Activated naive CD8-positive, alpha-beta T cell (primary cell): ENCODE data around the gene MRI1.

Source experiments
- H3K27ac Mint-ChIP-seq: one replicate; pipeline ENCODE4 v1.8.0; 2021; ENCODE audit warnings: mixed read lengths
- H3K27me3 Mint-ChIP-seq: one replicate; pipeline ENCODE4 v1.8.0; 2021; ENCODE audit warnings: mixed read lengths
- H3K36me3 Mint-ChIP-seq: one replicate; pipeline ENCODE4 v1.8.0; 2021; ENCODE audit warnings: mixed read lengths
- H3K4me1 Mint-ChIP-seq: one replicate; pipeline ENCODE4 v1.8.0; 2021; ENCODE audit warnings: low read depth, mixed read lengths
- H3K4me3 Mint-ChIP-seq: one replicate; pipeline ENCODE4 v1.8.0; 2021; ENCODE audit warnings: mild to moderate bottlenecking, mixed read lengths
- H3K9me3 Mint-ChIP-seq: one replicate; pipeline ENCODE4 v1.8.0; 2021; ENCODE audit warnings: low read depth, mixed read lengths

Gene MRI1

GRCh38 chr19:13794757-13795589 is 30.7 kb downstream of the MRI1 start, which contains the start of gene ZSWIM4:
Gene ZSWIM4, plus strand, starts transcription at chr19:13795443. Its CDS starts 206 bp downstream, at chr19:13795649.
- Mint-ChIP-seq H3K36me3 (no peaks in the 10 kb centered on the region), H3K4me1 (peaks cover 27% of the 10 kb centered on the region), H3K4me3 (peak within 1 kb of the TSS; percentile 96), H3K27ac (peak within 1 kb of the TSS; percentile 92), H3K9me3 (no peaks in the 10 kb centered on the region), H3K27me3 (no peaks in the 10 kb centered on the region)

GRCh38 chr19:13795595-13796300 is 31.4 kb downstream of the MRI1 start:
- Mint-ChIP-seq H3K27me3 (no peaks in the 10 kb centered on the region), H3K27ac (peak overlapping the region; percentile 83), H3K4me3 (peak overlapping the region; percentile 85), H3K4me1 (peaks cover 22% of the 10 kb centered on the region), H3K36me3 (no peaks in the 10 kb centered on the region), H3K9me3 (no peaks in the 10 kb centered on the region)

GRCh38 chr19:13796301-13797057 is 32.2 kb downstream of the MRI1 start:
- H3K27me3 Mint-ChIP-seq, result no peaks in the 10 kb centered on the region

GRCh38 chr19:13797058-13797440 is 32.7 kb downstream of the MRI1 start:
- Mint-ChIP-seq H3K4me1 (peaks cover 22% of the 10 kb centered on the region), H3K4me3 (peak overlapping the region; percentile 85), H3K27ac (no peak overlapping the region), H3K36me3 (no peaks in the 10 kb centered on the region), H3K27me3 (no peaks in the 10 kb centered on the region), H3K9me3 (no peaks in the 10 kb centered on the region)

More at GRCh38 chr19:13796301-13797057, 32.2 kb downstream of the MRI1 start:
- Mint-ChIP-seq H3K9me3 (no peaks in the 10 kb centered on the region), H3K36me3 (no peaks in the 10 kb centered on the region), H3K4me3 (peak overlapping the region; percentile 85), H3K4me1 (peaks cover 22% of the 10 kb centered on the region), H3K27ac (peak overlapping the region; percentile 83)

- Mint-ChIP-seq H3K4me3 (peak overlapping the region; percentile 20), H3K9me3 (no peaks in the 10 kb centered on the region), H3K4me1 (peaks cover 22% of the 10 kb centered on the region), H3K27me3 (no peaks in the 10 kb centered on the region), H3K36me3 (no peaks in the 10 kb centered on the region), H3K27ac (no peak overlapping the region)
These were observed 33.5 kb downstream of the MRI1 start for GRCh38 chr19:13797870-13798269.

- Mint-ChIP-seq H3K36me3 (no peaks in the 10 kb centered on the region), H3K27ac (no peak overlapping the region), H3K9me3 (no peaks in the 10 kb centered on the region), H3K4me1 (peaks cover 17% of the 10 kb centered on the region), H3K4me3 (no peak overlapping the region), H3K27me3 (no peaks in the 10 kb centered on the region)
These were observed 35.3 kb downstream of the MRI1 start for GRCh38 chr19:13799669-13800068.

- Mint-ChIP-seq H3K36me3 (peaks cover 2% of the 10 kb centered on the region), H3K4me1 (no peaks in the 10 kb centered on the region), H3K27ac (no peak overlapping the region), H3K9me3 (no peaks in the 10 kb centered on the region), H3K27me3 (no peaks in the 10 kb centered on the region), H3K4me3 (no peak overlapping the region)
These were observed 38.7 kb downstream of the MRI1 start for GRCh38 chr19:13803038-13803437.

- no peaks in the 10 kb centered on the region for H3K9me3 Mint-ChIP-seq
- no peak overlapping the region for H3K4me3 Mint-ChIP-seq
- H3K27me3 Mint-ChIP-seq, result no peaks in the 10 kb centered on the region
- H3K4me1 Mint-ChIP-seq, result no peaks in the 10 kb centered on the region
- H3K36me3 Mint-ChIP-seq, result peaks cover 2% of the 10 kb centered on the region
- no peak overlapping the region for H3K27ac Mint-ChIP-seq
These were observed 40.7 kb downstream of the MRI1 start for GRCh38 chr19:13804830-13805683.

- Mint-ChIP-seq H3K9me3 (no peaks in the 10 kb centered on the region), H3K4me1 (no peaks in the 10 kb centered on the region), H3K27me3 (no peaks in the 10 kb centered on the region), H3K27ac (no peak overlapping the region), H3K36me3 (peaks cover 2% of the 10 kb centered on the region), H3K4me3 (no peak overlapping the region)
These were observed 42.4 kb downstream of the MRI1 start for GRCh38 chr19:13806728-13807127.

GRCh38 chr19:13807421-13808021 is 43.2 kb downstream of the MRI1 start:
- no peak overlapping the region for H3K4me3 Mint-ChIP-seq
- no peaks in the 10 kb centered on the region for H3K4me1 Mint-ChIP-seq
- no peaks in the 10 kb centered on the region for H3K27me3 Mint-ChIP-seq
- H3K36me3 Mint-ChIP-seq, result peaks cover 2% of the 10 kb centered on the region
- H3K27ac Mint-ChIP-seq, result no peak overlapping the region
- no peaks in the 10 kb centered on the region for H3K9me3 Mint-ChIP-seq

- Mint-ChIP-seq H3K27me3 (no peaks in the 10 kb centered on the region), H3K4me3 (no peak overlapping the region), H3K27ac (no peak overlapping the region), H3K9me3 (no peaks in the 10 kb centered on the region), H3K36me3 (peaks cover 2% of the 10 kb centered on the region), H3K4me1 (no peaks in the 10 kb centered on the region)
These were observed 44.5 kb downstream of the MRI1 start for GRCh38 chr19:13808856-13809255.

- H3K4me1 Mint-ChIP-seq, result peaks cover 2% of the 10 kb centered on the region
- H3K9me3 Mint-ChIP-seq, result no peaks in the 10 kb centered on the region
- H3K4me3 Mint-ChIP-seq, result no peak overlapping the region
- H3K27me3 Mint-ChIP-seq, result no peaks in the 10 kb centered on the region
- H3K27ac Mint-ChIP-seq, result no peak overlapping the region
- H3K36me3 Mint-ChIP-seq, result no peaks in the 10 kb centered on the region
These were observed 48.2 kb downstream of the MRI1 start for GRCh38 chr19:13812544-13812943.

- no peaks in the 10 kb centered on the region for H3K27me3 Mint-ChIP-seq
- no peak overlapping the region for H3K27ac Mint-ChIP-seq
These were observed 48.8 kb downstream of the MRI1 start for GRCh38 chr19:13813147-13813546.

GRCh38 chr19:13814550-13814949 is 50.2 kb downstream of the MRI1 start:
- H3K36me3 Mint-ChIP-seq, result no peaks in the 10 kb centered on the region
- no peaks in the 10 kb centered on the region for H3K9me3 Mint-ChIP-seq
- peaks cover 2% of the 10 kb centered on the region for H3K4me1 Mint-ChIP-seq
- H3K27me3 Mint-ChIP-seq, result no peaks in the 10 kb centered on the region
- H3K4me3 Mint-ChIP-seq, result no peak overlapping the region
- no peak overlapping the region for H3K27ac Mint-ChIP-seq

More at GRCh38 chr19:13813147-13813546, 48.8 kb downstream of the MRI1 start:
- Mint-ChIP-seq H3K4me3 (no peak overlapping the region), H3K9me3 (no peaks in the 10 kb centered on the region), H3K36me3 (no peaks in the 10 kb centered on the region), H3K4me1 (peaks cover 2% of the 10 kb centered on the region)
